IMR-90 (cell line): Measurements from ENCODE around the gene HMG20B. TPM values are rescaled to one million over a fixed set of nuclear protein-coding genes. Genes with fewer than 3 reads are reported as not detected.

Source experiments
- ATAC-seq: fragments of 200-7000 bp; cut with Tn5 transposase; 2 replicates; pipeline ENCODE4 v1.9.1; 2020; ENCODE audit warnings: low read depth, mild to moderate bottlenecking, moderate library complexity
- BruUV-seq: library from RNA; stranded (reverse); fragments of 400-500 nt; replicated peaks from 2 replicates; lab custom pipeline; 2021; lab: Mats Ljungman, UMichigan
- CTCF ChIA-PET: fragments of 300-600 bp; formaldehyde crosslinking; extraction: SDS; loops from one replicate; lab custom pipeline; 2021; ENCODE audit warnings: antibody characterized with exemption; lab: Yijun Ruan, JAX
- POLR2A ChIA-PET: fragments of 300-600 bp; sonication (Branson Sonifier 250); formaldehyde crosslinking; loops from one replicate; lab custom pipeline; 2022; ENCODE audit warnings: antibody characterized with exemption; ENCODE audit not compliant: unreplicated experiment; lab: Charles Lee
- DNase-seq: peaks from one replicate; pipeline ENCODE4 v3.0.0; 2013
- H2AFZ ChIP-seq: replicated peaks from 2 replicates; pipeline ENCODE3; 2013; ENCODE audit warnings: low read length, mild to moderate bottlenecking; ENCODE audit not compliant: poor library complexity
- H2AK5ac ChIP-seq: 2 replicates; pipeline ENCODE4 v1.6.1; 2013; ENCODE audit warnings: low read depth, low read length, inconsistent platforms
- H2AK9ac ChIP-seq: replicated peaks from 2 replicates; pipeline ENCODE3; 2013; ENCODE audit warnings: mild to moderate bottlenecking, low read depth, low read length, moderate library complexity; ENCODE audit not compliant: poor library complexity
- H2BK120ac ChIP-seq: 2 replicates; pipeline ENCODE4 v1.6.1; 2013; ENCODE audit warnings: low read depth, low read length, inconsistent platforms
- H2BK15ac ChIP-seq: 3 replicates; pipeline ENCODE4 v1.6.1; 2013; ENCODE audit warnings: low read depth, low read length, inconsistent platforms
- H2BK20ac ChIP-seq: 2 replicates; pipeline ENCODE4 v1.6.1; 2013; ENCODE audit warnings: low read depth, mild to moderate bottlenecking, inconsistent platforms, low read length, moderate library complexity
- H2BK5ac ChIP-seq: 2 replicates; pipeline ENCODE4 v1.6.1; 2013; ENCODE audit warnings: mild to moderate bottlenecking, low read depth, low read length, inconsistent platforms; ENCODE audit not compliant: poor library complexity, severe bottlenecking
- H3K14ac ChIP-seq: replicated peaks from 2 replicates; pipeline ENCODE4 v1.6.1; 2013; ENCODE audit warnings: low read depth, low read length, inconsistent platforms
- H3K18ac ChIP-seq: 2 replicates; pipeline ENCODE4 v1.6.1; 2013; ENCODE audit warnings: low read depth, low read length, control low read depth
- H3K23ac ChIP-seq: 2 replicates; pipeline ENCODE4 v1.6.1; 2013; ENCODE audit warnings: low read depth, low read length, inconsistent platforms
- H3K27ac ChIP-seq: 2 replicates; pipeline ENCODE4 v1.5.1; 2013; ENCODE audit warnings: mild to moderate bottlenecking, control low read depth, low read length; ENCODE audit not compliant: insufficient read depth
- H3K27me3 ChIP-seq: 2 replicates; pipeline ENCODE4 v1.6.1; 2013; ENCODE audit warnings: low read length; ENCODE audit not compliant: control insufficient read depth, insufficient read depth
- H3K36me3 ChIP-seq: 2 replicates; pipeline ENCODE4 v1.6.1; 2013; ENCODE audit warnings: low read length, mixed read lengths; ENCODE audit not compliant: control insufficient read depth, insufficient read depth
- H3K4ac ChIP-seq: 2 replicates; pipeline ENCODE4 v1.6.1; 2013; ENCODE audit warnings: low read depth, low read length, inconsistent platforms
- H3K4me1 ChIP-seq: 2 replicates; pipeline ENCODE4 v1.6.1; 2013; ENCODE audit warnings: low read length, mixed read lengths; ENCODE audit not compliant: control insufficient read depth, insufficient read depth
- H3K4me2 ChIP-seq: 2 replicates; pipeline ENCODE4 v1.6.1; 2013; ENCODE audit warnings: low read depth, mild to moderate bottlenecking, control low read depth, low read length, moderate library complexity
- H3K4me3 ChIP-seq: 2 replicates; pipeline ENCODE4 v1.5.1; 2013; ENCODE audit warnings: low read depth, mild to moderate bottlenecking, control low read depth, low read length, moderate library complexity; ENCODE audit not compliant: insufficient read depth
- H3K56ac ChIP-seq: 2 replicates; pipeline ENCODE4 v1.6.1; 2013; ENCODE audit warnings: low read length, inconsistent platforms; ENCODE audit not compliant: insufficient read depth; ENCODE audit errors: extremely low read depth
- H3K79me1 ChIP-seq, 2 experiments: 2 replicates each; pipeline ENCODE4 v1.6.1; 2013; ENCODE audit warnings: low read length in 2 of 2, inconsistent platforms in 1 of 2, low read depth in 1 of 2
- H3K9ac ChIP-seq: 2 replicates; pipeline ENCODE4 v1.6.1; 2013; ENCODE audit warnings: low read depth, low read length, control low read depth
- H3K9me1 ChIP-seq: 2 replicates; pipeline ENCODE4 v1.6.1; 2013; ENCODE audit warnings: low read length, inconsistent platforms; ENCODE audit not compliant: insufficient read depth
- H3K9me3 ChIP-seq: 2 replicates; pipeline ENCODE4 v1.6.1; 2013; ENCODE audit warnings: low read length; ENCODE audit not compliant: control insufficient read depth, insufficient read depth
- H4K20me1 ChIP-seq: 2 replicates; pipeline ENCODE4 v1.6.1; 2013; ENCODE audit warnings: low read length, inconsistent platforms; ENCODE audit not compliant: insufficient read depth
- H4K5ac ChIP-seq: 2 replicates; pipeline ENCODE4 v1.6.1; 2013; ENCODE audit warnings: mild to moderate bottlenecking, low read depth, low read length, control low read depth
- H4K8ac ChIP-seq, 2 experiments: 2 replicates each; pipeline ENCODE4 v1.6.1; 2013; ENCODE audit warnings: low read depth in 2 of 2, low read length in 2 of 2, control low read depth in 1 of 2, inconsistent platforms in 1 of 2
- H4K91ac ChIP-seq: 2 replicates; pipeline ENCODE4 v1.6.1; 2013; ENCODE audit warnings: low read depth, low read length, inconsistent platforms; ENCODE audit not compliant: insufficient read depth
- BHLHE40 ChIP-seq: fragments of 150-350 bp; IDR thresholded peaks from 2 replicates; pipeline ENCODE4 v1.6.1; 2016; ENCODE audit warnings: mild to moderate bottlenecking, low read depth, low read length
- CEBPB ChIP-seq: IDR thresholded peaks from 2 replicates; pipeline ENCODE4 v1.6.1; 2012; ENCODE audit warnings: low read depth, low read length, improper control_type of control experiment
- CHD1 ChIP-seq: IDR thresholded peaks from 2 replicates; pipeline ENCODE4 v1.6.1; 2012; ENCODE audit warnings: low read depth, low read length, improper control_type of control experiment
- FOS ChIP-seq: fragments of 150-350 bp; IDR thresholded peaks from 2 replicates; pipeline ENCODE4 v1.6.1; 2016; ENCODE audit warnings: low read depth, low read length
- MAFK ChIP-seq: IDR thresholded peaks from 2 replicates; pipeline ENCODE4 v1.6.1; 2012; ENCODE audit warnings: low read depth, low read length, improper control_type of control experiment
- MAZ ChIP-seq: IDR thresholded peaks from 2 replicates; pipeline ENCODE4 v1.6.1; 2012; ENCODE audit warnings: low read depth, mild to moderate bottlenecking, low read length, improper control_type of control experiment, moderate library complexity, borderline replicate concordance
- MXI1 ChIP-seq: IDR thresholded peaks from 2 replicates; pipeline ENCODE4 v1.6.1; 2012; ENCODE audit warnings: low read depth, mild to moderate bottlenecking, low read length, moderate library complexity, borderline replicate concordance
- NFE2L2 ChIP-seq: fragments of 150-350 bp; IDR thresholded peaks from 2 replicates; pipeline ENCODE4 v1.6.1; 2016; ENCODE audit warnings: low read depth, mild to moderate bottlenecking, low read length
- POLR2A ChIP-seq: IDR thresholded peaks from 2 replicates; pipeline ENCODE4 v1.6.1; 2012; ENCODE audit warnings: mild to moderate bottlenecking, low read depth, low read length
- RAD21 ChIP-seq: IDR thresholded peaks from 2 replicates; pipeline ENCODE4 v1.6.1; 2012; ENCODE audit warnings: low read length, improper control_type of control experiment
- RCOR1 ChIP-seq: IDR thresholded peaks from 2 replicates; pipeline ENCODE4 v1.6.1; 2012; ENCODE audit warnings: mild to moderate bottlenecking, low read length, improper control_type of control experiment; ENCODE audit not compliant: insufficient replicate concordance
- RFX5 ChIP-seq: IDR thresholded peaks from 2 replicates; pipeline ENCODE4 v1.8.0; 2012; ENCODE audit warnings: low read depth, mild to moderate bottlenecking, low read length, moderate library complexity
- SMC3 ChIP-seq: fragments of 150-350 bp; IDR thresholded peaks from 2 replicates; pipeline ENCODE4 v1.6.1; 2016; ENCODE audit warnings: low read depth, mild to moderate bottlenecking, antibody characterized with exemption, low read length, moderate library complexity
- USF2 ChIP-seq: fragments of 150-350 bp; IDR thresholded peaks from 2 replicates; pipeline ENCODE4 v1.6.1; 2017; ENCODE audit warnings: mild to moderate bottlenecking, antibody characterized with exemption, low read length, low read depth
- WGBS, 2 experiments: methylation state at CpG; one replicate each; pipeline versions ENCODE4 v1.1.5 to v1.1.7; 2013; ENCODE audit warnings: missing lambda C conversion rate in 2 of 2; ENCODE audit not compliant: insufficient read length in 1 of 2; ENCODE audit errors: extremely low coverage in 2 of 2; 5-methylcytosine and 5-hydroxymethylcytosine counted together
- dilution Hi-C: fragments of 300-500 bp; cut with HindIII; formaldehyde crosslinking; loops from one replicate; pipeline ENCODE4 v1.14.3; 2018; ENCODE audit warnings: low sequenced_read_pairs; ENCODE audit not compliant: unreplicated experiment
- in situ Hi-C: fragments of 300-500 bp; cut with MboI; formaldehyde crosslinking; loops from 3 replicates; pipeline ENCODE4 v1.14.3; 2019; ENCODE audit warnings: low sequenced_read_pairs, inconsistent platforms, mixed read lengths
- intact Hi-C: fragments of 100-400 bp; cut with micrococcal nuclease; formaldehyde crosslinking; loops from 2 replicates; pipeline ENCODE4 v1.10.0; 2022
- polyA plus RNA-seq, 3 experiments: library from polyadenylated mRNA; depleted of rRNA; stranded (reverse); fragments of >200 nt; gene quantifications; 2 replicates each; pipeline ENCODE4 v1.2.3, GENCODE V29; 2012; ENCODE audit warnings: low replicate concordance in 1 of 3
- total RNA-seq: library from RNA; depleted of rRNA; stranded (reverse); fragments of >200 nt; gene quantifications from 2 replicates; pipeline ENCODE4 v1.2.3, GENCODE V29; 2012
- TF ChIP-seq, protein P1 (sequence below): fragments of 150-350 bp; IDR thresholded peaks from 2 replicates; pipeline ENCODE4 v1.6.1; 2016; ENCODE audit warnings: low read depth, mild to moderate bottlenecking, low read length, moderate library complexity, borderline replicate concordance
- TF ChIP-seq, protein P2 (sequence below): conservative IDR thresholded peaks from 2 replicates; pipeline ENCODE4 v1.5.1; 2012; ENCODE audit warnings: mild to moderate bottlenecking, low read depth, low read length, improper control_type of control experiment

HMG20B gene
- total and polyA plus RNA-seq, 2 of the 4 experiments (the other 2 are of a cell fraction): 57.5 to 63.8 TPM

GRCh38 chr19:3531716-3532115 is 41.0 kb upstream of the HMG20B start:
- no peak overlapping the region for H2AK9ac ChIP-seq
- DNase-seq: no peak
- in situ Hi-C loops: no loop called here
- peaks cover 6% of the 10 kb centered on the region; the same call in 1 of the 2 replicates for H3K9me1 ChIP-seq
- intact Hi-C loops: no loop called here
- no peak overlapping the region for H3K56ac ChIP-seq
- H2AFZ ChIP-seq: no peak overlapping the region
- H3K18ac ChIP-seq: no peak overlapping the region
- no peak for ATAC-seq
- H4K20me1 ChIP-seq: peaks cover 19% of the 10 kb centered on the region
- no peak overlapping the region for H3K4ac ChIP-seq
- H3K9me3 ChIP-seq: no peaks in the 10 kb centered on the region
- no peak overlapping the region for H2AK5ac ChIP-seq
- no peak overlapping the region for H4K8ac ChIP-seq
- H3K9ac ChIP-seq: no peak overlapping the region
- CTCF ChIA-PET: no interaction called here
- no peak overlapping the region for H3K4me3 ChIP-seq
- no peak overlapping the region for H4K5ac ChIP-seq
- H2BK15ac ChIP-seq: no peak overlapping the region
- H3K27me3 ChIP-seq: no peaks in the 10 kb centered on the region
- no peak overlapping the region for H2BK5ac ChIP-seq
- WGBS, 2 experiments: 97% methylated on average over 18 of the region's 29 CpGs; no CpG with 5 or more reads in 1 of the 2 experiments
- dilution Hi-C loops: no loop called here
- H2BK20ac ChIP-seq: no peak overlapping the region
- no peaks in the 10 kb centered on the region for H3K4me1 ChIP-seq
- H3K27ac ChIP-seq: no peak overlapping the region
- no peak overlapping the region for H3K14ac ChIP-seq
- TF ChIP-seq CHD1 (no peak), MAFK (no peak), BHLHE40 (no peak), MAZ (no peak), RCOR1 (no peak), MXI1 (no peak), SMC3 (no peak), NFE2L2 (no peak), FOS (no peak), CEBPB (no peak), RAD21 (no peak), RFX5 (no peak), POLR2A (no peak), USF2 (no peak)
- TF ChIP-seq, protein P1, sequence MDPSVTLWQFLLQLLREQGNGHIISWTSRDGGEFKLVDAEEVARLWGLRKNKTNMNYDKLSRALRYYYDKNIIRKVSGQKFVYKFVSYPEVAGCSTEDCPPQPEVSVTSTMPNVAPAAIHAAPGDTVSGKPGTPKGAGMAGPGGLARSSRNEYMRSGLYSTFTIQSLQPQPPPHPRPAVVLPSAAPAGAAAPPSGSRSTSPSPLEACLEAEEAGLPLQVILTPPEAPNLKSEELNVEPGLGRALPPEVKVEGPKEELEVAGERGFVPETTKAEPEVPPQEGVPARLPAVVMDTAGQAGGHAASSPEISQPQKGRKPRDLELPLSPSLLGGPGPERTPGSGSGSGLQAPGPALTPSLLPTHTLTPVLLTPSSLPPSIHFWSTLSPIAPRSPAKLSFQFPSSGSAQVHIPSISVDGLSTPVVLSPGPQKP: no peak
- TF ChIP-seq, protein P2, sequence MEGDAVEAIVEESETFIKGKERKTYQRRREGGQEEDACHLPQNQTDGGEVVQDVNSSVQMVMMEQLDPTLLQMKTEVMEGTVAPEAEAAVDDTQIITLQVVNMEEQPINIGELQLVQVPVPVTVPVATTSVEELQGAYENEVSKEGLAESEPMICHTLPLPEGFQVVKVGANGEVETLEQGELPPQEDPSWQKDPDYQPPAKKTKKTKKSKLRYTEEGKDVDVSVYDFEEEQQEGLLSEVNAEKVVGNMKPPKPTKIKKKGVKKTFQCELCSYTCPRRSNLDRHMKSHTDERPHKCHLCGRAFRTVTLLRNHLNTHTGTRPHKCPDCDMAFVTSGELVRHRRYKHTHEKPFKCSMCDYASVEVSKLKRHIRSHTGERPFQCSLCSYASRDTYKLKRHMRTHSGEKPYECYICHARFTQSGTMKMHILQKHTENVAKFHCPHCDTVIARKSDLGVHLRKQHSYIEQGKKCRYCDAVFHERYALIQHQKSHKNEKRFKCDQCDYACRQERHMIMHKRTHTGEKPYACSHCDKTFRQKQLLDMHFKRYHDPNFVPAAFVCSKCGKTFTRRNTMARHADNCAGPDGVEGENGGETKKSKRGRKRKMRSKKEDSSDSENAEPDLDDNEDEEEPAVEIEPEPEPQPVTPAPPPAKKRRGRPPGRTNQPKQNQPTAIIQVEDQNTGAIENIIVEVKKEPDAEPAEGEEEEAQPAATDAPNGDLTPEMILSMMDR: no peak
- H3K23ac ChIP-seq: no peak overlapping the region
- H3K79me1 ChIP-seq: peaks cover 13 to 29% of the 10 kb centered on the region in 2 experiments
- no TSS peak for BruUV-seq
- no peak overlapping the region for H3K4me2 ChIP-seq
- no peak overlapping the region for H2BK120ac ChIP-seq
- H3K36me3 ChIP-seq: peaks cover 74% of the 10 kb centered on the region
- POLR2A ChIA-PET: no interaction called here
- H4K91ac ChIP-seq: no peak overlapping the region
